Measurements from ENCODE around the gene HDX. TPM values are rescaled to one million over a fixed set of nuclear protein-coding genes. Genes with fewer than 3 reads are reported as not detected.

HDX gene
- total RNA-seq, 4 donors from 2014 or later = 5.2 to 11.4 (median 5.6) TPM

DNA sequence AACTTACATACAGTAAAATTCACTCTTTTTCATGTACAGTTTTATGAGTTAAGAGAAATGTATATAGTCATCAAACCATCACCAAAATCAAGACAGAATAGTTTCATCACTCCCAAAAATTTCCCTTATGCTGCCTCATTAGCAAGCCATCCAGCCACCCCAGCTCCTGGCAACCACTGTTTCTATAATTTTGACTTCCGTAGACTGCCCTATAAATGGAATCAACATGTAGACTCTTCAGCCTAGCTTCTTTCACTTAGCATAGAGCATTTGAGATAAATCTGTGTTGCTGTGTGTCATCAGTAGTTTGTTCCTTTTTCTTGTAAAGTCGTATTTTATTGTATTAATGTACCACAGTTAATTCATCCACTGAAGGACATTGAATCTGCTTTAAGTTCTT, 23.2 kb downstream of the HDX start:
- Histone ChIP-seq H3K36me3 (no peaks in the 10 kb centered on the region), H3K27me3 (no peaks in the 10 kb centered on the region), H3K4me3 (no peak overlapping the region), H3K27ac (no peak overlapping the region), H3K4me1 (no peaks in the 10 kb centered on the region), H3K9me3 (no peaks in the 10 kb centered on the region)
- WGBS, 2 donors (ENCODE audit: low coverage in 1 of 2) = 86 to 100% methylated on average over 1 of the region's 2 CpGs
- TF ChIP-seq, protein P1, sequence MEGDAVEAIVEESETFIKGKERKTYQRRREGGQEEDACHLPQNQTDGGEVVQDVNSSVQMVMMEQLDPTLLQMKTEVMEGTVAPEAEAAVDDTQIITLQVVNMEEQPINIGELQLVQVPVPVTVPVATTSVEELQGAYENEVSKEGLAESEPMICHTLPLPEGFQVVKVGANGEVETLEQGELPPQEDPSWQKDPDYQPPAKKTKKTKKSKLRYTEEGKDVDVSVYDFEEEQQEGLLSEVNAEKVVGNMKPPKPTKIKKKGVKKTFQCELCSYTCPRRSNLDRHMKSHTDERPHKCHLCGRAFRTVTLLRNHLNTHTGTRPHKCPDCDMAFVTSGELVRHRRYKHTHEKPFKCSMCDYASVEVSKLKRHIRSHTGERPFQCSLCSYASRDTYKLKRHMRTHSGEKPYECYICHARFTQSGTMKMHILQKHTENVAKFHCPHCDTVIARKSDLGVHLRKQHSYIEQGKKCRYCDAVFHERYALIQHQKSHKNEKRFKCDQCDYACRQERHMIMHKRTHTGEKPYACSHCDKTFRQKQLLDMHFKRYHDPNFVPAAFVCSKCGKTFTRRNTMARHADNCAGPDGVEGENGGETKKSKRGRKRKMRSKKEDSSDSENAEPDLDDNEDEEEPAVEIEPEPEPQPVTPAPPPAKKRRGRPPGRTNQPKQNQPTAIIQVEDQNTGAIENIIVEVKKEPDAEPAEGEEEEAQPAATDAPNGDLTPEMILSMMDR (IDR thresholded peaks at IDR 0.05) = no peak
- TF ChIP-seq POLR2A (IDR thresholded peaks at IDR 0.05) (no peak), POLR2AphosphoS5 (IDR thresholded peaks at IDR 0.05) (no peak), EP300 (IDR thresholded peaks at IDR 0.05) (no peak)
- no peak for ATAC-seq

DNA sequence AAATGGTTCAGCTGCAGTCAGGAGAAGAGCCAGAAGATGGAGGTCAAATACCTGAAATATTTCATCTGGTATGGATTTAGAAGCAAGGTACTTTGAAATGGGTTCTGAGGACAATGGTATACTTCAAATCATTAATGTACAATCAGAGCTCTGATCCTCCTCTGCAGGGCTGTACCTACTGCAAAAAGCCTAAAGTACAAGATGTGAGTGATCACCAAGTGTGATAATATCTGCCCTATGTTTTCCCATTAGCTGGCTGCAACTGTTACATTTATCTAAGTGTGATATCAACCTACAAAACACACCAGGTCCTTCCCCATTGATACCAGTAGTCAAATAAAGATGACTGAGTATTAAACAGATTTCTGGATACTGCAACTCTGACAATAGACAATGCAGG, 25.1 kb downstream of the HDX start:
- H3K27ac ChIP-seq = no peak overlapping the region
- no peaks in the 10 kb centered on the region for H3K36me3 ChIP-seq
- no peak for ATAC-seq
- H3K4me1 ChIP-seq = no peaks in the 10 kb centered on the region
- H3K27me3 ChIP-seq = no peaks in the 10 kb centered on the region
- H3K4me3 ChIP-seq = no peak overlapping the region
- TF ChIP-seq, protein P1 (IDR thresholded peaks at IDR 0.05) = no peak
- TF ChIP-seq POLR2AphosphoS5 (IDR thresholded peaks at IDR 0.05) = no peak
- no peak for TF ChIP-seq POLR2A (IDR thresholded peaks at IDR 0.05)
- TF ChIP-seq EP300 (IDR thresholded peaks at IDR 0.05) = no peak
- no peaks in the 10 kb centered on the region for H3K9me3 ChIP-seq

DNA sequence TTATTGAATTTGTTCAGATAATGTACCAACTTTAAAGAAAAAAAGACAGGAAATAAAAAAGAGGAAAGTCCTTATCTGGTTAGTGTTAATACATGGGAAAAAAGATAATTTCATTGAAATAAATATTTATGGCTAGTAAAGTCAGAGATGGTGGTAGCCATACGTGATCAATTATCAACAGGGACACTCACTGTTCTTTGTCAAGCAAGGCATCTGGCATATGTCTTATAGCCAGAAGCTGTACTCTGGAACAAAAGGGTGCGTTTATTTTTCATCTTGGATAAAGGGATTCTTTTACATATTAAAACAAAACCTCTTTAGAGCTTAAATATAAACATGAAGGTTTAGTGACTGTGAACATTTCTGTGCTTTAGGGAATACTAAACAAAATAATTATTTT, 26.7 kb downstream of the HDX start:
- no peaks in the 10 kb centered on the region for H3K4me1 ChIP-seq
- no peak overlapping the region for H3K4me3 ChIP-seq
- TF ChIP-seq, protein P1 (IDR thresholded peaks at IDR 0.05) = no peak
- TF ChIP-seq EP300 (IDR thresholded peaks at IDR 0.05) (no peak), POLR2A (IDR thresholded peaks at IDR 0.05) (no peak), POLR2AphosphoS5 (IDR thresholded peaks at IDR 0.05) (no peak)
- no peak for ATAC-seq
- H3K27ac ChIP-seq = no peak overlapping the region
- WGBS, 2 donors (ENCODE audit: low coverage in 1 of 2) = 19 to 33% methylated on average over 2 of the region's 2 CpGs
- no peaks in the 10 kb centered on the region for H3K36me3 ChIP-seq
- no peaks in the 10 kb centered on the region for H3K27me3 ChIP-seq
- H3K9me3 ChIP-seq = no peaks in the 10 kb centered on the region

DNA sequence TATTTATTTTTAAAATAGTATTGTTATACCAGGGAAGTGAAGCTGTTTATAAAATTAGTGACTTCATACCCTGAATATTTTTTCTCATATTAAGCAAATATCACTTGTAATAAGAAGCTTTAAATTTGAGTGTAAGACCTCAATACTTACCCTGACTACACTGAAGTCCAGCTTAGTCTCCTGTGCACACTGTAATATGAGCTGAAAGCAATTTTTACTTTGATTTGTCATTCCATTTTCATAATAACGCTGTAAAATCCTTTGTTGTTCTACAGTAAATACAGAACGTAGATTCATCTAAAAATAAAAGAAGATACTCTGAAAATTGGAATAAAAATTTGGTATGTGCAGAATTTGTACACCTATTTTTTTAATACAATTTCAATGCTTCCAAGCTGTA, 27.2 kb downstream of the HDX start:
- TF ChIP-seq POLR2AphosphoS5 (IDR thresholded peaks at IDR 0.05) = no peak
- no peak for ATAC-seq
- H3K27me3 ChIP-seq = no peaks in the 10 kb centered on the region
- no peaks in the 10 kb centered on the region for H3K36me3 ChIP-seq
- WGBS, 2 donors (ENCODE audit: low coverage in 1 of 2) = 25 to 61% methylated on average over 2 of the region's 2 CpGs
- H3K9me3 ChIP-seq = no peaks in the 10 kb centered on the region
- H3K4me1 ChIP-seq = no peaks in the 10 kb centered on the region
- no peak overlapping the region for H3K27ac ChIP-seq
- H3K4me3 ChIP-seq = no peak overlapping the region

DNA sequence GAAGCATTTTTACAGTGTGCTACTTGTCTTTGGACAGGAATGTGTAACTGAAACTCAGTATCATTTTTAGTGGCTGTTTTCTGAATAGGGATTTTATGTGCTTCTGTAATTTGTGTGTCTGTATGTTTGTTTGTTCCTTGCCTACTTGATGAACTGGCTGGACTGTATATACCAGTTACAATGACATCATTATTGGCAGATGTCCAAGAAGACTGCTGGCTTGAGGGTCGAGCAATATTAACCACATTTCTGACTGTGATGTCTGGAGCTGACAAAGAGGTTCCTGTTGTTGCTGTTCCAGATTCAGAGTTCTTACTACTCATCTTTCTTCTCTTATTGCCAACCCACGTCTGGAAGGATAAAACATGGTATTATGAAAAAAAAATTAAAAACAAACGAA, 33.0 kb downstream of the HDX start:
- no peak overlapping the region for H3K27ac ChIP-seq

More for the DNA sequence above, 33.0 kb downstream of the HDX start:
- TF ChIP-seq EP300 (IDR thresholded peaks at IDR 0.05) (no peak), POLR2AphosphoS5 (IDR thresholded peaks at IDR 0.05) (no peak), POLR2A (IDR thresholded peaks at IDR 0.05) (no peak)
- TF ChIP-seq, protein P1 (IDR thresholded peaks at IDR 0.05) = no peak
- H3K36me3 ChIP-seq = peaks cover 0 to 8% of the 10 kb centered on the region in 2 donors
- H3K4me1 ChIP-seq = no peaks in the 10 kb centered on the region
- WGBS, 2 donors (ENCODE audit: low coverage in 1 of 2) = 34 to 57% methylated on average over 3 of the region's 3 CpGs
- H3K4me3 ChIP-seq = no peak overlapping the region
- ATAC-seq = no peak
- H3K9me3 ChIP-seq = no peaks in the 10 kb centered on the region
- H3K27me3 ChIP-seq = no peaks in the 10 kb centered on the region

Measured in gastroesophageal sphincter (tissue), 4 donors.